ENCODE measurements around the gene DISC1. TPM values are rescaled to one million over a fixed set of nuclear protein-coding genes. Genes with fewer than 3 reads are reported as not detected.

DISC1 gene
- total and polyA plus RNA-seq, 2 donors (not counting 1 experiment from before 2014, with no cell fraction given) = 2.0 to 4.3 TPM

DNA sequence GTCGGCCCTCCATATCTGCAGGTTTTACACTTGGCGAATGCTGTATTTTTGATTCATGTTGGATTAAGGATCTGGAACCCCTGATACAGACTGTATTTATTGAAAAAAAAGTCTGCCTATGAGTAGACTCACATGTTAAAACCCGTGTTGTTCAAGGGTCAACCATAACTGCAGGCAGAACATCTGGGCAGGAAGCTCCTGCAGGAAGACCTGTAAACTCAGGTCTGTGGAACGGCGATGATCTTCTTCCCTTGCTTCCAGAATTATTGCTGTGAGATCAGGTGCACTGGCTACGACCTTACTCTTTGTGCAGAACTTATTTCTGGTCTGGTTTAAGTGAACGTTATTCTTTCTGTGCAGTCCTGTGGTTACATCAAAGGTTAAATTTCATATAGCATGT, 96.6 kb downstream of the DISC1 start:
- H3K4me2 ChIP-seq (ENCODE audit: extremely low read depth, insufficient read depth, low read length) = no peak overlapping the region
- H3K79me2 ChIP-seq (ENCODE audit: control insufficient read depth, insufficient read depth, low read length) = no peaks in the 10 kb centered on the region
- no peaks in the 10 kb centered on the region for H3K4me1 ChIP-seq (ENCODE audit: control insufficient read depth, extremely low read depth, insufficient read depth, low read length)
- no peak for TF ChIP-seq EZH2 (IDR thresholded peaks at IDR 0.05; ENCODE audit: low read length, missing control alignments)
- no peak for TF ChIP-seq CTCF (conservative IDR thresholded peaks at IDR 0.05 in 1 of 2, IDR thresholded peaks at IDR 0.05 in 1 of 2; ENCODE audit: low read depth in 1 of 2, low read length in 2 of 2)
- H2AFZ ChIP-seq (ENCODE audit: low read length) = no peak overlapping the region
- H3K36me3 ChIP-seq (ENCODE audit: control insufficient read depth, insufficient read depth, low read length) = no peaks in the 10 kb centered on the region
- no peak overlapping the region for H3K9ac ChIP-seq (ENCODE audit: insufficient read depth, low read length)
- H3K27me3 ChIP-seq (ENCODE audit: control insufficient read depth, insufficient read depth, low read length) = no peaks in the 10 kb centered on the region
- H3K9me3 ChIP-seq (ENCODE audit: control insufficient read depth, insufficient read depth, low read depth, low read length) = no peaks in the 10 kb centered on the region
- no peak overlapping the region for H3K27ac ChIP-seq (ENCODE audit: insufficient read depth, low read length)
- H4K20me1 ChIP-seq (ENCODE audit: control insufficient read depth, extremely low read depth, insufficient read depth, low read length) = no peaks in the 10 kb centered on the region
- H3K4me3 ChIP-seq (replicated peaks in 1 of 4; ENCODE audit: control extremely low read depth in 1 of 4, insufficient read depth in 1 of 4, low read depth in 3 of 4, low read length in 4 of 4) = no peak overlapping the region
- DNase-seq (ENCODE audit: low read depth in 2 of 2) = no peak

- no peak overlapping the region for H3K4me2 ChIP-seq (ENCODE audit: extremely low read depth, insufficient read depth, low read length)
- H3K9ac ChIP-seq (ENCODE audit: insufficient read depth, low read length) = no peak overlapping the region
- no peaks in the 10 kb centered on the region for H3K9me3 ChIP-seq (ENCODE audit: control insufficient read depth, insufficient read depth, low read depth, low read length)
- no peaks in the 10 kb centered on the region for H4K20me1 ChIP-seq (ENCODE audit: control insufficient read depth, extremely low read depth, insufficient read depth, low read length)
- H3K27ac ChIP-seq (ENCODE audit: insufficient read depth, low read length) = no peak overlapping the region
- no peaks in the 10 kb centered on the region for H3K27me3 ChIP-seq (ENCODE audit: control insufficient read depth, insufficient read depth, low read length)
- no peaks in the 10 kb centered on the region for H3K79me2 ChIP-seq (ENCODE audit: control insufficient read depth, insufficient read depth, low read length)
- H2AFZ ChIP-seq (ENCODE audit: low read length) = no peak overlapping the region
- H3K4me3 ChIP-seq (replicated peaks in 1 of 4; ENCODE audit: control extremely low read depth in 1 of 4, insufficient read depth in 1 of 4, low read depth in 3 of 4, low read length in 4 of 4) = no peak overlapping the region
- TF ChIP-seq CTCF (conservative IDR thresholded peaks at IDR 0.05 in 1 of 2, IDR thresholded peaks at IDR 0.05 in 1 of 2; ENCODE audit: low read depth in 1 of 2, low read length in 2 of 2) (no peak), EZH2 (IDR thresholded peaks at IDR 0.05; ENCODE audit: low read length, missing control alignments) (no peak)
- H3K36me3 ChIP-seq (ENCODE audit: control insufficient read depth, insufficient read depth, low read length) = no peaks in the 10 kb centered on the region
- DNase-seq (ENCODE audit: low read depth in 2 of 2) = no peak
- no peaks in the 10 kb centered on the region for H3K4me1 ChIP-seq (ENCODE audit: control insufficient read depth, extremely low read depth, insufficient read depth, low read length)
Measured at GRCh38 chr1:231724041-231724440, 97.5 kb downstream of the DISC1 start.

GRCh38 chr1:231724876-231725647, 98.5 kb downstream of the DISC1 start:
- no peaks in the 10 kb centered on the region for H4K20me1 ChIP-seq (ENCODE audit: control insufficient read depth, extremely low read depth, insufficient read depth, low read length)
- H3K27ac ChIP-seq (ENCODE audit: insufficient read depth, low read length) = no peak overlapping the region
- H3K4me2 ChIP-seq (ENCODE audit: extremely low read depth, insufficient read depth, low read length) = no peak overlapping the region
- DNase-seq (ENCODE audit: low read depth in 2 of 2) = peak; percentile 50 to 60
- H2AFZ ChIP-seq (ENCODE audit: low read length) = no peak overlapping the region
- no peak overlapping the region for H3K4me3 ChIP-seq (replicated peaks in 1 of 4; ENCODE audit: control extremely low read depth in 1 of 4, insufficient read depth in 1 of 4, low read depth in 3 of 4, low read length in 4 of 4)
- H3K4me1 ChIP-seq (ENCODE audit: control insufficient read depth, extremely low read depth, insufficient read depth, low read length) = no peaks in the 10 kb centered on the region
- no peaks in the 10 kb centered on the region for H3K79me2 ChIP-seq (ENCODE audit: control insufficient read depth, insufficient read depth, low read length)
- no peak overlapping the region for H3K9ac ChIP-seq (ENCODE audit: insufficient read depth, low read length)
- H3K36me3 ChIP-seq (ENCODE audit: control insufficient read depth, insufficient read depth, low read length) = no peaks in the 10 kb centered on the region
- no peaks in the 10 kb centered on the region for H3K27me3 ChIP-seq (ENCODE audit: control insufficient read depth, insufficient read depth, low read length)
- H3K9me3 ChIP-seq (ENCODE audit: control insufficient read depth, insufficient read depth, low read depth, low read length) = no peaks in the 10 kb centered on the region
- TF ChIP-seq EZH2 (IDR thresholded peaks at IDR 0.05; ENCODE audit: low read length, missing control alignments) = no peak
- TF ChIP-seq CTCF (conservative IDR thresholded peaks at IDR 0.05 in 1 of 2, IDR thresholded peaks at IDR 0.05 in 1 of 2; ENCODE audit: low read depth in 1 of 2, low read length in 2 of 2) = peak; percentile 22 to 55

Data from fibroblast of lung (primary cell).